DMS 273 (cell line): ENCODE data around the gene UBE2S.
A peak's percentile ranks its signal among the peaks of the same experiment; 100 is the strongest.

Experiments
- DNase-seq: peaks from one replicate; lab custom pipeline; 2025; ENCODE audit not compliant: unreplicated experiment; lab: John Stamatoyannopoulos, UW

The UBE2S gene

DNA sequence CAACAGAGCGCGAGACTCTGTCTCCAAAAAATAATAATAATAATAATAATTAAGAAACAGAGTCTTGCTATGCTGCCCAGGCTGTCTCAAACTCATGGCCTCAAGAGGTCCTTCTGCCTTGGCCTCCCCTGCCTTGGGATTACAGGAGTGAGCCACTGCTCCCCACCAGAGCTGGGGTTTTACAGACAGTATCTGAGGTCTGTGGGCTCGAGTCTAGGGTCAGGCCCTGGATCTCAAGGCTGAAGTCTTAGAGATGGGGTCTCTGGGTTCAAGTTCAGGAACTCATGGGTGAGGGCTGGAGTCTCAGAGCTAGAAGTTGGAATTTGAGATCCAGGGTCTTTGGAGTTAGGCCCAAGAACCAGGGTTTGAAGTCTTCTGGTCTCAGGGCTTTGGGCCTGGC, 40.8 kb downstream of the UBE2S start:
- no peak for DNase-seq

DNA sequence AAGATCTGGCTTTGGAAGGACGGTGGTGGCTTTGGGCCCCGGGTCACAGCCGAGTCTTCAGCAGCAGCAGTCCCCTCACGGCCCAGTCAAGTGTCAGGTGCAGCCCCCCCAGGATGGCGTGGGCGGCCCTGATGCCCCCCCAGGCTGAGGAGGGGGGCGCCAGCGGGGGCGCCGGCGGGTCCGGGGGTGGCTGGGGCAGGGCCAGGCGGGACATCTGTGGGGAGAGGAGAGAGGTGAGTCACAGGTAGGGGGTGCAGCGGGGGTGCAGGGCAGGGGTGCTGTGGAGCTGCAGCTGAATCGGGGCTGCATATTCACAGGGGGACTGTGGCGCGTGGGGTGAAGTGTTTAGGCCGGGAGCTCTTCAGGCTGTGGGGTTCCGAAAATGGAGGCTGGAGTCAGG, 41.6 kb downstream of the UBE2S start:
- no peak for DNase-seq

DNA sequence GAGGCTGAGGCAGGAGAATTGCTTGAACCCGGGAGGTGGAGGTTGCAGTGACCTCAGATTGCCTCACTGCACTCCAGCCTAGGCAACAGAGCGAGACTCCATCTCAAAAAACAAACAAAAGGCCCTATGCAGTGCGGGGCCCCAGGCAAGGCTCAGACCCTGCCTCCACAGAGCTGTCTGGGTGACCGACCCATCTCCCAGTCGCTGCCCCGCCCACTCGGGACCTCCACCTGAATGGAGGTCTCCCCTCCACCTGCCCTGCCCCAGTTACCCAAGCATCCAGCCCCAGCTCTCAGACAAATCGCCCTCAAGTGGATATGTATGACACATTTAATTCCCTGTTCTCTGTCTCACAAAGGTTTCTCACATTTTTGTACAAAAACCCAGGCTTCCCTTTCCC, 42.3 kb downstream of the UBE2S start:
- DNase-seq, result no peak

DNA sequence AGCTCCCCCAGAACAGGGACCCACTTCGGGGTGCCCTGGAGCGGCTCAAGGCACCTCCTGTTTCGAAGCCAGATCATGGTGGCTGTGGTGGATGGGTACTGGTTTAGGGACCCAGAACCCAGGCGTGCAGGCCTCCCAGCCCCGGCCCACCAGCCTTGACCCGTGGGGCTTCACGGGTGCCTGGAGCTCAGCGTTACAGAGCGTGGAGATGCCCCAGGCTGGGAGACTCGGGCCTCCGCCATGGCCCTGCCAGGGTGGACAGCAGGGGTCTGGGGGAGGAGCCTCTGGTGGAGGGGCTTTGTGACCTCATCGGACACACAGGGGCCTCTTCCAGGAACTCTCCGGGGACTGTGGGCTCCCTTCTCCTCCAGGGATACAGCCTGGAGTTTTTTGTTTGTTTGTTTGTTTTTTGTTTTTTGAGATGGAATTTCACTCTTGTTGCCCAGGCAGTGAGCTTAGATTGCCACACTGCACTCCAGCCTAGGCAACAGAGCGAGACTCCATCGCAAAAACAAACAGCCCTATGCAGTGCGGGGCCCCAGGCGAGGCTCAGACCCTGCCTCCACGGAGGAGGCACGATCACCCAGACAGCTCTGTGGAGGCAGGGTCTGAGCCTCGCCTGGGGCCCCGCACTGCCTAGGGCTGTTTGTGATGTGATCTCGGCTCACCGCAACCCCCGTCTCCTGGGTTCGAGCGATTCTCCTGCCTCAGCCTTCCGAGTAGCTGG, 44.4 kb downstream of the UBE2S start, which contains the start of gene GARIN5B:
TSS of gene GARIN5B (minus strand) at position 271 of the 727 bp plus-strand sequence. CDS start at position 77, 194 bp downstream.
- DNase-seq, result no peak

DNA sequence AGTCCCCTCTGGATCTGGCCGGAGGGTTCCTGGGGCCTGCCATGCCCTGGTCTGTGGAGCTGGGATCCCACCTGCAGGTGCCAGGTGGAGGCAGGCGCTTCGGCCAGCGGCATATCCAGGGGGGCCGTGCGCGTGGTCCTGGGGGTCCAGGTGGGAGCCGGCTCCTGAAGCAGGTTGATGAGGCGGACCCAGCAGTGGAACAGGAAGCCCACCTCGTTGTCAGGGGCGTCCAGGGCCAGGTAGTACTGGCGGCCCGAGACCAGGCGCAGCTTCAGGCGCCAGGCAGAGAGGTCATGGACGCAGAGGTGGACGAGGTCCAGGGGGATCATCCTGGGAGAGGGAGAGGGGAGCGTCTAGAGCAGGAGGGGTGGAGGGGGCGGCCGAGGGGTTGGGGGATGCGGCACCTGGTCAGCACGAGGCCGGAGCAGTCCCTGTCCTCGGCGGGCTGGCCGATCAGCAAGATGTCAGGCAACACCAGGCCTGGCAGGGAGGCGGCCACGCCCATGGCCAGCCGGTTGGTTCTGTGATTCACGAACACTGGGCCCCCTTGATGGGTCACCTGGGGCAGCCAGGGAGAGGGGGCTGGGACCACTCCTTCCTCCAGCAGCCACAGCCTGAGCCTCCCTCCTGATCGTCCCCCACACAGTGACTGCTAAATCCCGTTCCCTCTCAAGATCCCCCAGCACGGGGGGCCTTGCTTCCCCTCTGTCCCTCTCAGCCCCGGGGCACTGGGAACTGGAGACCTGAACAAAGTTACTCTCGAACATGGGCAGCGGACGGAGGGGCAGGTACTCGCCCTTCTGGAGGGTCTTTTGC, 45.2 kb downstream of the UBE2S start:
- no peak for DNase-seq

DNA sequence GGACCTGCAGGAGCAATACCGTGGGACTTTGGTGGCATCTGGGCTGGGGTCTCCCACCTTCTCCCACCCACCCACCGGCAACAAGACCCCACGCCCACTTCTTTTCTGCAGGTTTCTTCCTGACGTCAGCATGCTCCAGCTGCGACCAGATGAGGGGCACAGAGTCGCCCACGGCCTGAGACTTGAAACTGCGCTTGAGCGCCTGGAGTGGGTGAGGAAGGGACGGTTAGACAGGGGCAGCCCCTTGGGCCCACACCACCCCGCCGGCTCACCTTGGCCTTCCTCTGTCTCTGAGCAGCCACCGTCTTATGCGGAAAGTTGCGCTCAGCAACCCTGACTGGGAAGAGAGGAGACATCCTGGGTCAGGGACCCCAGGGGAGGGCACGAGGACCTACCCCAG, 46.7 kb downstream of the UBE2S start:
- DNase-seq, result no peak

DNA sequence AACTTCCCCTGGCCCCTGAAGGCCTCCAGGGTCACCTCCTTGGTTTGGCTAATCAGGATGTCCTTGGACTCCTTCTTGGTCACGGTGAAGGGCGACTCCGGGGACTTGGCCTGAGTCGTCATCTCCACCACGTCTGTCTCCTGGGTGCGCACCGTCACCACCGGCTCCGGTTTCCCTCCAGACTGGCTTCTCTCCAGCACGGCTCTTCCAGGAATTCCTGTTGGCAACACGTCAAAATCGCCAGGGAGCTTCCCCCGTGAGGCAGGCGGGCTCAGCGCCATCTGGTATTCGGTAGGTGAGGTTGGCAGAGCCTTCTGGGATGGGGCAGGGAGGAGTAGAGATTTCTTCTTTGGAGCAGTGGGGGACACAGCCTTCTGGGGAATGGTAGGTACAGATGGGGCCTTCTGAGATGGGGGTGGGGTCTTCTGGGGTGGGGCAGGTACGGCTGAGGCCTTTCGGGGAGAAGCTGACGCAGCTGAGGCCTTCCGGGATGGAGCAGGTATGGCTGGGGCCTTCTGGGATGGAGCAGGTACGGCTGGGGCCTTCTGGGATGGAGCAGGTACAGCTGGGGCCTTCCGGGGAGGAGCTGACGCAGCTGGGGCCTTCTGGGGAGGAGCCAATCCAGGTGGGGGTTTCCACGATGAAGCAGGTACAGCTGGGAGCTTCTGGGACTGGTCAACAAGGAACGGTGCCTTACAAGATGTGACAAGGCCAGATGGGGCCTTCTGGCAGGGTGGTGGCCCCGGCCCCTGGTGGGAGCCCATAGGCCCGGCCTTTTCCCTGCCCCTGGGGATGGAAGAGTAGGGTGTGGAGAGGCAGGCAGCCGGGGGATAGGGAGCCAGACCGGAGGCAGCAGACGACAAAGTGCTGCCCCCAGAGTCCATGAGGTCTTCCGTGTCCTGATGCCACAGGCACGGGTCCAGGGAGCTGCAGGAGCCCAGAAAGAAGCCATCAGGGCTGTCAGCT, 48.4 kb downstream of the UBE2S start:
- DNase-seq, result peak; percentile 97

DNA sequence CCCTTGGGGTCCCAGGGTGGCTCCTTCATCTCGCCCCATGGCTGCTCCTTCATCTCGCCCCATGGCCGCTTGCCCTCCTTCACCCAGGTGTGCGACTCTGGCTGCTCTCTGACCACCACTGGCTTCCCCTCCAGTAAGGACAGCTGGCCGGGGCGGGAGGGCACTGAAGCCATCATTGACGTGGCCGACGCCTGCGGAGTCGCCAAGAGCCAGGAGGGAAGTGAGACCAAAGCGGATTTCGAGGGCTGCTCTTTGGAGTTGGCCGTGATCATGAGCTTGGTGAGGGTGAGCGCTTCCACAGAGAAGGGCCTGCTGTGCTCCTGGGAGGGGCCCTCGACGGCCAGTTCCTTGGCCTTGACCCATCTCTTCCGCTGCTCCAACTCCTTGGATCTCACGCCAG, 49.1 kb downstream of the UBE2S start:
- peak; percentile 56 for DNase-seq

DNA sequence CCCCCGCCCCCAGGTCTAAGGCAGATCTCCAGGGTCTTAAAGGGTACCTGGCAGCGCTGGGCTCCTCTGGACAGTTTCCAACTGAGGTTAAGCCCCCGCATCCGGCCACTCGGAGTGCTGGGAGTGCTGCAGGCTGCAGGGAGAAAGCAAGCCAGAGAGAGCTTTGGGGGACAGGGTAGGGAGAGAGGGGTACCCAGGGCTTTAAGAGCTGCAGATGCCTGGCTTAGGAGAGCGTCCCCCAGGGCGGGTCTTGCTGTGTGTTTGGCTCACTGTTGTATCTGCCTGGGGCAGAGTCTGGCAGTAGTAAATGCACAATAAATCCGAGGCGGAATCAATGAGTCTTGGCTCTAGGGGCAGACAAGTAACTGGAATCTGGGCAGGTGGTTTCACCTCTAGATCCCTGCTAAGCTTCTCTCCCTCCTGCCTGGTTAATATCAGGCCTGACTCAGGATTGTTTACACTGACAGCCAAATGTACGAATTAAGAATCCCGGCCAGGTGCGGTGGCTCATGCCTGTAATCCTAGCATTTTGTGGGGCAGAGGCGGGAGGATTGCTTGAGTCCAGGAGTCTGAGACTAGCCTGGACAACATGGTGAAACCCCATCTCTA, 52.3 kb downstream of the UBE2S start:
- peak; percentile 38 for DNase-seq

DNA sequence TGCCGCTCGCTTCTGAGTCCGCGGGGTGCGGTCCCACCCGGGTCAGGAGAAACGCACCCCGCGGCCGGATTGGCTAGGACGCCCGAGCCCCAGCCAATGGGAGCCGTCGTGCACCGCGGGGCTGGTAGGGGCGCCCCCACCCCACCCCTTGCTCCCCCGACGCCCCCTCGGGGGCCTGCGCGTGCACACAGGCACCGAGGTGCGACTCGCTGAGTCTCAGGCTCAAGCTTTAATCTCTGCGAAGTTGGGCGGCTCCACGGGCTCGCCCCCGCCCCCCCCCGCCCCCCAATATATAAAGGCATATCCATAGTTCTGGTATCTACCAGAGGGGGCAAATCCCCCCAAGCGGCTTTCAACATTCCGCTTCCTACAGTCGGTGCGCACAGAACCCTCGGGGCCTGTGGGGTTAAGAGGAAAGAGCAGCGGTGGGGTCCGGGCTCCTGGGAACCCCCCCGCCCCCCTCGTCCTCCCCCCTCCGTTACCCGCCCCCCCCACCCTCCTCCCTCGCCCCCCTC, 52.8 kb downstream of the UBE2S start, which contains the start of gene COX6B2:
TSS of gene COX6B2 (minus strand) at position 22 of the 515 bp plus-strand sequence. CDS start 198 bp downstream, outside the sequence.
- no peak for DNase-seq

DNA sequence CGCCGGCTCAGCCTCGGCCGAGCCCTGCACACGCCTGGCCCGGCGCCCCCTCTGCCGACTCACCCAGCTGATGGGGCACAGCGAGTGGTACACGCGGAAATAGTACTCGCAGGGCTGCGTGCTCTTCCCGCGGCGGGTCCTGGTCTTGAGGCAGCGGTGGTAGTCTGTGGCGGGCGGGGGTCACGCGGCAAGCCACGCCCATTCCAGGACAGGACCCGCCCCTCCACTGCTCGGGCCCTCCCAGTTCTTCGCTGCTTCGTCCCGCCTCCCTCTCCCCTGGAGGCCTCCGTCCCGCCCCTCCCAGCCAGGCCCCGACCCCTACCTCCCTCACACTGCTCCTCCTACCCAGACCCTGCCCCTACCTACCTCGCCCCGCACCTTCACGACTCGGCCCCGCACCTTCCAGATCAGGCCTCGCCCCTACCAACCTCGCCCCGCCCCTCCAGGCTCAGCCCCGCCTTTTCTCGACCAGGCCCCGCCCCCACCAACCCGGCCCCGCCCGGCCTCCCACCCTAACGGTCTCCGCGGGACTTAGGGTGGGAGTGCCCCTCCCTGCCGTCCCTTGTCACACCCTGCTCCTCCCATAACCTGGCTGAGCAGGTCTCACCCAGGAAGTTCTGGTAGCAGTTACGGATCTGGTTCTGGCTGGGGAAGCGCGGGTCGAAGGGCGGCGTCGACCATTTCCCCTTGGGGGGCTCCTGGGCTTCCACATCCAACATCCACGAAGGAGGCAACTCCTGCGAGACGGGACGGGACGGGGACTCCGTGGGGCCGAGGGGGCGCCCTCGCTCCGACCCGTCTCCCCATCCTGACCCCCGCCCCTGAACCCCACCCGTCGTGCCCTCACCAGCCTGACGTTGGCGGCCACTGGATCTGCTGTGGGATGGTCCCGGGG, 53.5 kb downstream of the UBE2S start:
- DNase-seq, result peak; percentile 66

DNA sequence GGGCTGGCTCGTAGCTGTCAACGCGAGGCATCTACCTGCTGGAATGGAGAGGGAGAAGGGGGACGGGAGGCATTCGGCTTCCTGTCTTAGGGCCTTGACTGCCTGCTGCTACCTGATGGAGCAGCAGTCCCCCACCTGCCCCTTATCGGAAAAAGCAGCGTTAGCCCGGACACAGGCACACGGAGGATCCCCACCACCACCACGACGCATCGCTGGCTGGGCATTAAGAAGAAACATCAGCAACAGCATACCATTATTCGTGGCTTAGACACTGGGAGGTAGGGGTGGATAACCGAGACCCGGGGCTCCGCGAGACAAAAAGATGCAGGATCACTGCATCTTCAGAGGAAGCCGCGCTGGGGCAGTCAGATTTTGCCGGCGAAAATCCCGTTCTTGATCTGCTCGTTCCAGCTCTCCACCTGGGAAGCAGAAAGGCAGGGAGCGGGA, 54.2 kb downstream of the UBE2S start:
- DNase-seq, result no peak

DNA sequence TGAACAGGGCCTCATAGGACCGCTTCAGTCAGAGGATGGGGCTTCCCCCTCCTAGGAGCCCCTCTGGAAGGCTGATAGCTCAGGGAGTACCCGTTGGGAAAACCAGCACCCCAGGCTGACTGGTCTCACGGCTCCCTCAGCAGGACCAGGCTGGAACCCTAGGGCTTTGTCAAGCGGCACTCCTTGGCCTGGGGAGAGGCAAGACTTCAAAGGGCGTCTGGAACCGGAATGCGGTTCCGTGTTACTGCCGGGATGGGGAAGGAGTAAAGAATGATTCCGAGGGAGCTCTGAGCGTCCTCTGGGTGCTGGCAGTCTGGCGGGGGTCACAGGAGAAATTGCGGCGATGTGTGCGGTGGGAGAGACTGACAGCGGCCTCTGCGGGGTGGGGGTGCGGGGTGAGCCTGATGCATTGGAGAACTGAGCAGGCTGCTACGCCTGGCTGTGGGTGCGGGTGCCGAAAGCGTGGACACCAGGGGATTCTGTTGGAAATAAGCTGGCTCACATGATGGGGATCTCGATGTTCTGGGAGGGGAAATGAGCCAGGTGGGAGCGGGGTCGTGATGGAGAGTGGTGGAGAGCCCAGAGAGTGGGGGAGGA, 54.9 kb downstream of the UBE2S start:
- no peak for DNase-seq

DNA sequence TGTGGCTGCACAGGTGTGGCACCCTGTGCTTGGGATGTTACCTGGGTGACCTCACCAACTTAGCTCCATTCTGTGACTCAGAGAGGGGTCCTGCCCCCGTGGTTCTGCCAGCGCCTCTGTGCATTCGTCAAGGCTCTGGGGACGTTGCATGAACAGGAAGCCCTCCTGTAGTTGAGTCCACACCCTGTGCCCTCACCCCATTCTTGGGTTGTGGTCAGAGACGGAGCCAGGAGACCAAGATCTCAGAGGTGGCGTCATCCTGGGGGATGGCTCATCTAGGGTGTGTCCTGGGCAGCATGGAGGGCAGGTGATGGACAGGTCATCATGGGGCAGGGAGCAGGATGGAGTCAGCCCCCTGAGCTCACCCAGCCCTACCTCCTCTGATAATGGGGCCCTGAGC, 55.5 kb downstream of the UBE2S start:
- no peak for DNase-seq

DNA sequence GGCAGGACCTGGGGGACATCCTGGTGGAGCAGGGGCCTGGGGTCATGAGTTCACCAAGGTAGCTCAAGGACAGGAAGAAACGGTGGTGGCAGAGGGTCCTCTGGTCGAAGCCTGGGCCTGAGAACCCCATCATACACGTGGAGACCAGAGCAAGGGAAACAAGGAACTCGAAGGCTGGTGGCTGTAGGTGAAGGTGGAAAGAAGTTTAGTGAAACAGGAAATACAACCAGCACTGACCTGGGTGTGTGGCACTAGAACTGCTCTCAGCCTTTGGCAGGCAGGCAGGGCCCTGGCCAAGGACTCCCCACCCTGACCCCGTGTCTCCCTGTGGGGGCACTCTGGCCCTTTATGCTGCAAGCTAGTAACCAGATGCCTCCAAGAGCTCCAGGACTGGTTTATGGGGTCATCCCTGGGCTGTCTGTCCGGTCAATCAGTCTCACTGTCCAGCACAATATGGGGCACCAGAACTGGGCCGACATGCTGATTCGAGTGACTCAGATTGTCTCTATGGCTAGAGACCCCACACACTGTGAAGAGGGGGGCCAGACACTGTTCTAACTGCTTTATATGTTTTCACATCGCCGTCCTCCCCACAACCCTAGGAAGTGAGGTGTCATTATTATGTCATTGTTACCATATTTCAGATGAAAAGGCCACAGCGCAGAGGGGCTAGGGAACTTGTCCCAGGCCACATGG, 56.8 kb downstream of the UBE2S start:
- DNase-seq, result no peak
